ENCODE data around the gene ECI1. TPM values are rescaled to one million over a fixed set of nuclear protein-coding genes. Genes with fewer than 3 reads are reported as not detected.

ECI1 gene
- total RNA-seq, 1 donor from 2014 or later, result 81.7 TPM

- Histone ChIP-seq H3K27me3 (ENCODE audit: control insufficient read depth, insufficient read depth, low read length) (peaks cover 24% of the 10 kb centered on the region), H3K4me3 (ENCODE audit: low read depth, low read length) (no peak overlapping the region), H3K36me3 (ENCODE audit: control insufficient read depth, insufficient read depth, low read length) (peaks cover 3% of the 10 kb centered on the region)
- no peak for TF ChIP-seq CTCF (IDR thresholded peaks at IDR 0.05; ENCODE audit: insufficient read depth, low read length, poor library complexity, severe bottlenecking)
- DNase-seq (ENCODE audit: low read depth), result no peak
Observed at GRCh38 chr16:2233872-2234812, 17.2 kb downstream of the ECI1 start.

- Histone ChIP-seq H3K4me3 (ENCODE audit: low read depth, low read length) (no peak overlapping the region), H3K36me3 (ENCODE audit: control insufficient read depth, insufficient read depth, low read length) (peaks cover 3% of the 10 kb centered on the region), H3K27me3 (ENCODE audit: control insufficient read depth, insufficient read depth, low read length) (peaks cover 24% of the 10 kb centered on the region)
- no peak for TF ChIP-seq CTCF (IDR thresholded peaks at IDR 0.05; ENCODE audit: insufficient read depth, low read length, poor library complexity, severe bottlenecking)
- no peak for DNase-seq (ENCODE audit: low read depth)
Observed at GRCh38 chr16:2233046-2233775, 18.2 kb downstream of the ECI1 start.

- peaks cover 15% of the 10 kb centered on the region for H3K27me3 ChIP-seq (ENCODE audit: control insufficient read depth, insufficient read depth, low read length)
- peaks cover 3% of the 10 kb centered on the region for H3K36me3 ChIP-seq (ENCODE audit: control insufficient read depth, insufficient read depth, low read length)
- no peak for TF ChIP-seq CTCF (IDR thresholded peaks at IDR 0.05; ENCODE audit: insufficient read depth, low read length, poor library complexity, severe bottlenecking)
Observed at GRCh38 chr16:2232094-2232990, 19.0 kb downstream of the ECI1 start.

GRCh38 chr16:2231016-2231931 lies 20.1 kb downstream of the ECI1 start:
- no peak overlapping the region for H3K4me3 ChIP-seq (ENCODE audit: low read depth, low read length)
- H3K36me3 ChIP-seq (ENCODE audit: control insufficient read depth, insufficient read depth, low read length), result peaks cover 3% of the 10 kb centered on the region
- no peak for TF ChIP-seq CTCF (IDR thresholded peaks at IDR 0.05; ENCODE audit: insufficient read depth, low read length, poor library complexity, severe bottlenecking)
- peaks cover 5% of the 10 kb centered on the region for H3K27me3 ChIP-seq (ENCODE audit: control insufficient read depth, insufficient read depth, low read length)
- no peak for DNase-seq (ENCODE audit: low read depth)

More at GRCh38 chr16:2232094-2232990, 19.0 kb downstream of the ECI1 start:
- H3K4me3 ChIP-seq (ENCODE audit: low read depth, low read length), result no peak overlapping the region
- DNase-seq (ENCODE audit: low read depth), result no peak

GRCh38 chr16:2230376-2230775 lies 21.0 kb downstream of the ECI1 start:
- no peak for TF ChIP-seq CTCF (IDR thresholded peaks at IDR 0.05; ENCODE audit: insufficient read depth, low read length, poor library complexity, severe bottlenecking)
- Histone ChIP-seq H3K27me3 (ENCODE audit: control insufficient read depth, insufficient read depth, low read length) (no peaks in the 10 kb centered on the region), H3K4me3 (ENCODE audit: low read depth, low read length) (no peak overlapping the region), H3K36me3 (ENCODE audit: control insufficient read depth, insufficient read depth, low read length) (peaks cover 2% of the 10 kb centered on the region)
- DNase-seq (ENCODE audit: low read depth), result no peak
